G401 (cell line): ENCODE data around the gene TOLLIP. TPM values are rescaled to one million over a fixed set of nuclear protein-coding genes. Genes with fewer than 3 reads are reported as not detected.

Source experiments
- DNase-seq: peaks from one replicate; pipeline ENCODE4 v3.0.0-alpha.2; 2015; ENCODE audit warnings: low spot score
- in situ Hi-C: cut with HindIII; loops from 2 replicates; pipeline ENCODE4 v1.10.0; 2016; ENCODE audit warnings: low sequenced_read_pairs, mixed read lengths
- total RNA-seq: library from RNA; depleted of rRNA; stranded (reverse); fragments of >200 nt; shearing (Covaris generic); gene quantifications from 2 replicates; pipeline ENCODE4 v1.2.3, GENCODE V29; 2014; rRNA removed

Gene TOLLIP
- total RNA-seq, 1 experiment from 2014 or later: 30.0 TPM

DNA sequence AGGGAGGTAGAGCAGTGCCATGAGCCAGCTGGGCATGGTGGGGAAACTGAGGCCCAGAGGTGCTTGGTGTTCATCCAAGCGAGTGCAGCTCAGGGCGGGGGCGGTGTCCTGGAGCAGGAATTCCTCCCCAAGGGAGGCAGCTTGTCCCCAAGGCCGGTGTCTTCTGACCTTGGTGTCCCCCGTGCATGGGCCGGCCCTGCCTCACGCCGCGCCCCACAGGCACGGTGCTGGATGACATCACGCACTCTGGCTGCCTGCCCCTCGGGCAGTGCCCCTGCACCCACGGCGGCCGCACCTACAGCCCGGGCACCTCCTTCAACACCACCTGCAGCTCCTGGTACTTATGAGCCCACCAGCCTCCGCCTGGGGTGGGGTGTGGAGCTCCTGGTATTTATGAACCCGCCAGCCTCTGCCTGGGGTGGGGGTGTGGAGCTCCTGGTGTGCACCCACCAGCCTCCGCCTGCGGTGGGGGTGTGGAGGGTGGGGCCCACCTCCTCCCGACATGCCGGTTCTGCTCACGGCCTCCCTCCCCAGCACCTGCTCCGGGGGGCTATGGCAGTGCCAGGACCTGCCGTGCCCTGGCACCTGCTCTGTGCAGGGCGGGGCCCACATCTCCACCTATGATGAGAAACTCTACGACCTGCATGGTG, 79.8 kb downstream of the TOLLIP start:
- DNase-seq: no peak
- in situ Hi-C loops: no loop called here

DNA sequence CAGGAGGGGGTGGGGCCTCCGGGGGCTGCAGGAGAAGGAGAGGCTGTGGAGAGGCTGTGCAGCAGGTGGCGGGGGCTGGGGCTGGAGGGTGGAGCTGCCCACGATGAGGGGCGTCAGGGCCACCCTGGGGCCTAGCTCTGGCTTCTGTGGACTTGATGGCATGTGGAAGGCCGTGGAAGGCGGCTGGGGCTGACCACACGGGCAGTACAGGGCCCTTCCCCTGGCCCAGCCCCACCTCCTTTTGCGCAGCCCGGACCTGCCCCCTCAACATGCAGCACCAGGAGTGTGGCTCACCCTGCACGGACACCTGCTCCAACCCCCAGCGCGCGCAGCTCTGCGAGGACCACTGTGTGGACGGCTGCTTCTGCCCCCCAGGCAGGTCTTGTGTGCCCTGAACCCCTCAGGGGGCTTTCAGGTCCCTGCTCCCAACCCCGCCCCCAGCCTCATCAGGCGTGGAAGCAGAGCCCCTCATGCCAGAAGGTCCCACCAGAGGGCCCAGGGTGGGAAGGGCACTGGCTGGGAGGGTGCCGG, 80.4 kb downstream of the TOLLIP start:
- in situ Hi-C loops: no loop called here
- DNase-seq: no peak

- DNase-seq: no peak
- in situ Hi-C loops: no loop called here
Measured at GRCh38 chr11:1228101-1228821, 81.2 kb downstream of the TOLLIP start.

DNA sequence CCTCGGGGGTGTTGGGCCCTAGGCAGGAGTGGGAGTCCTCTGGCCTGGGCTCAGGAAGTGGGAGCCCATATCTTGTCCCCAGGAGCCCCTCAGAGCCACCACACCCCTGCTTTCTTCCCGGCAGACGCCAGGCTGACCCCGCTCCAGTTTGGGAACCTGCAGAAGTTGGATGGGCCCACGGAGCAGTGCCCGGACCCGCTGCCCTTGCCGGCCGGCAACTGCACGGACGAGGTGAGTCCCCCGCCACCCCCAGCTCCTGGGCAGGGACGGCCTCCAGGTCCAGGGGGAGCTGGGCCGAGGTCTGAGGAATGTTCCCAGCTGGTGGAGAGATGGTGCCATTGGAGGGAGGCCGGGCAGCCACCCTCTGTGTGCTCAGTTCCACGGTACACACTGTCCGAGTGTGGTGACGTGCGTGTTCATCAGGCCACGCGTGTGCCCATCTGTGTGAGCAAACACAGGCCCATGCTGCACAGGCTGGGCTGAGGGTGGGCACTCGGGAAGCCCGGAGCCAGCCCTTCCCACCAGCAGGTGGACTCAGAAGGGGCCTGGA, 81.8 kb downstream of the TOLLIP start:
- no peak for DNase-seq
- in situ Hi-C loops: no loop called here

DNA sequence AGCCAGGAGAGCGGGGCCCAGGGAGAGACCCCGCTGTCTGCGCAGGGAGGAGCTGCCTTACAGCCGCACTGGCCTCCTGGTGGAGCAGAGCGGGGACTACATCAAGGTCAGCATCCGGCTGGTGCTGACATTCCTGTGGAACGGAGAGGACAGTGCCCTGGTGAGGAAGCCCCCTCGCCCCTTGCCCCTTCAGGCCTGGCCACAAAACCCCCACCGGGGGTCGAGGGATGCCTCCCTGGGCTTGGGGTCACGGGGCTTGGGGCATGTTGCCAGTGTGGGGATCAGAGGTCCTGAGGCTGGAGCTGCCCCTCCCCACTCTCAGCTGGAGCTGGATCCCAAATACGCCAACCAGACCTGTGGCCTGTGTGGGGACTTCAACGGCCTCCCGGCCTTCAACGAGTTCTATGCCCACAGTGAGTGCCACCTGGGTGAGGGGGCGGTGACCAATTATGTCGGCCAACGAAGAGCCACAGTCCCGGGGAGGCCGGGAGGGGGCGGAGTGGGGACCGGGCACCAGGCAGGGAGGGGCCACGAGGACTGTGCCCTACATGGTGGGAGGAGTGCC, 82.4 kb downstream of the TOLLIP start:
- in situ Hi-C loops: no loop called here
- no peak for DNase-seq

- in situ Hi-C loops: no loop called here
- no peak for DNase-seq
Measured at GRCh38 chr11:1226226-1226985, 83.0 kb downstream of the TOLLIP start.

GRCh38 chr11:1225386-1226225, 83.8 kb downstream of the TOLLIP start:
- in situ Hi-C loops: no loop called here
- DNase-seq: no peak

- DNase-seq: no peak
- in situ Hi-C loops: no loop called here
Measured at GRCh38 chr11:1224491-1225385, 84.7 kb downstream of the TOLLIP start.

Other genes starting within 250 kb of the TOLLIP start
- gene MUC2, start 234.8 kb downstream of the TOLLIP start, total RNA-seq: not detected in 2 replicates
- gene MUC5AC, start 151.7 kb downstream of the TOLLIP start, total RNA-seq: not detected in 2 replicates
- gene MUC5B, start 86.6 kb downstream of the TOLLIP start, total RNA-seq: not detected in 2 replicates
- gene BRSK2, start 80.3 kb upstream of the TOLLIP start, total RNA-seq: 5.2 and 9.2 TPM in 2 replicates
- 27.4 and 39.9 TPM in 2 replicates for gene MOB2, start 177.1 kb upstream of the TOLLIP start, total RNA-seq